Thyroid gland (tissue), 4 donors: ENCODE results near the gene MPIG6B. TPM values are rescaled to one million over a fixed set of nuclear protein-coding genes. Genes with fewer than 3 reads are reported as not detected.

Experiments
- DNase-seq, 2 donors: peaks; one replicate each; pipeline ENCODE4 v3.0.0-alpha.2; 2019
- H3K27ac ChIP-seq, 3 donors: fragments of 200-600 bp; sonication (generic); 1 replicate in 2 of 3; 2 replicates in 1 of 3; pipeline ENCODE4 v1.5.1; 2016 to 2019; ENCODE audit warnings: mild to moderate bottlenecking in 1 of 3, moderate library complexity in 1 of 3
- H3K27me3 ChIP-seq: fragments of 200-600 bp; sonication (generic); one replicate; pipeline ENCODE4 v1.5.1; 2019
- H3K36me3 ChIP-seq, 2 donors: fragments of 200-600 bp; sonication (generic); one replicate each; pipeline ENCODE4 v1.5.1; 2016 to 2019
- H3K4me1 ChIP-seq, 2 donors: fragments of 200-600 bp; sonication (generic); one replicate each; pipeline ENCODE4 v1.5.1; 2017 to 2019
- H3K4me3 ChIP-seq, 3 donors: fragments of 200-600 bp; sonication (generic); replicated peaks in 1 of 3; 1 replicate in 2 of 3; 2 replicates in 1 of 3; pipeline ENCODE4 v1.5.1; 2016; ENCODE audit warnings: mild to moderate bottlenecking in 1 of 3
- H3K9me3 ChIP-seq: fragments of 200-600 bp; sonication (generic); one replicate; pipeline ENCODE4 v1.5.1; 2017
- CTCF ChIP-seq, 6 experiments: fragments of 200-600 bp in 3 of 6; fragments of 450-650 bp in 3 of 6; sonication (generic) in 3 of 6; IDR thresholded peaks; one replicate each; pipeline ENCODE4 v1.5.1; 2016 to 2019; ENCODE audit warnings: antibody characterized with exemption in 6 of 6, mild to moderate bottlenecking in 2 of 6, inconsistent platforms in 1 of 6, moderate library complexity in 1 of 6
- POLR2A ChIP-seq, 2 donors: fragments of 450-650 bp; IDR thresholded peaks; one replicate each; pipeline ENCODE4 v1.6.1; 2017; ENCODE audit warnings: antibody characterized with exemption in 2 of 2, mild to moderate bottlenecking in 2 of 2, moderate library complexity in 1 of 2
- WGBS, 2 donors: methylation state at CpG; one replicate each; pipeline ENCODE4 v1.1.5; 2017; 5-methylcytosine and 5-hydroxymethylcytosine counted together
- intact Hi-C: fragments of 100-400 bp; cut with DNase I; formaldehyde crosslinking; loops from one replicate; pipeline ENCODE4 v1.15.1; 2023
- total RNA-seq, 4 donors: library from RNA; depleted of rRNA; stranded (reverse); fragments of >200 nt; gene quantifications; one replicate each; pipeline ENCODE4 v1.2.3, GENCODE V29; 2016

The MPIG6B gene
- total RNA-seq, 4 donors from 2014 or later = 0.54 to 1.8 TPM; not detected in 2

- Histone ChIP-seq H3K36me3 (no peaks in the 10 kb centered on the region), H3K27me3 (no peaks in the 10 kb centered on the region), H3K9me3 (no peaks in the 10 kb centered on the region), H3K27ac (peak overlapping the region; percentile 59 to 78 (median 69)), H3K4me1 (peaks cover 29 to 34% of the 10 kb centered on the region in 2 donors), H3K4me3 (no peak overlapping the region)
- peak; percentile 73 to 80 for DNase-seq
- intact Hi-C loops = no loop called here
- WGBS, 2 donors = 23 to 45% methylated on average over 1 of the region's 1 CpG
- TF ChIP-seq CTCF (IDR thresholded peaks at IDR 0.05) (no peak), POLR2A (IDR thresholded peaks at IDR 0.05) (no peak)
Measured at GRCh38 chr6:31718265-31718664, 4.9 kb upstream of the MPIG6B start.

GRCh38 chr6:31719001-31719400 is 4.2 kb upstream of the MPIG6B start:
- Histone ChIP-seq H3K9me3 (no peaks in the 10 kb centered on the region), H3K4me3 (no peak overlapping the region), H3K27ac (peak overlapping the region; percentile 59 to 78 (median 69)), H3K27me3 (no peaks in the 10 kb centered on the region), H3K4me1 (peaks cover 21 to 27% of the 10 kb centered on the region in 2 donors), H3K36me3 (no peaks in the 10 kb centered on the region)
- DNase-seq = no peak
- WGBS, 2 donors = 72 to 77% methylated on average over 6 of the region's 6 CpGs
- intact Hi-C loops = no loop called here
- no peak for TF ChIP-seq POLR2A (IDR thresholded peaks at IDR 0.05)
- TF ChIP-seq CTCF (IDR thresholded peaks at IDR 0.05) = no peak

- 81 to 88% methylated on average over 5 of the region's 5 CpGs for WGBS, 2 donors
- TF ChIP-seq CTCF (IDR thresholded peaks at IDR 0.05) (no peak), POLR2A (IDR thresholded peaks at IDR 0.05) (no peak)
- Histone ChIP-seq H3K27me3 (no peaks in the 10 kb centered on the region), H3K4me3 (no peak overlapping the region), H3K36me3 (no peaks in the 10 kb centered on the region), H3K27ac (no peak overlapping the region), H3K9me3 (no peaks in the 10 kb centered on the region), H3K4me1 (peaks cover 15 to 20% of the 10 kb centered on the region in 2 donors)
- intact Hi-C loops = loop anchor here (10.0 kb wide), 1 partner anchor 115 kb away; no protein-coding TSS in a partner anchor
- DNase-seq = no peak
Measured at GRCh38 chr6:31720196-31720770, 2.9 kb upstream of the MPIG6B start.

GRCh38 chr6:31721351-31722020 is 1.7 kb upstream of the MPIG6B start, which contains the start of gene LY6G6C:
LY6G6C (minus strand) TSS chr6:31721746; CDS start chr6:31721679, 67 bp downstream.
- no peak within 1 kb of the TSS for H3K4me3 ChIP-seq
- 84 to 97% methylated on average over 4 of the region's 4 CpGs for WGBS, 2 donors
- intact Hi-C loops = loop anchor here (10.0 kb wide), 1 partner anchor 113 kb away; no protein-coding TSS in a partner anchor

More at GRCh38 chr6:31721351-31722020, 1.7 kb upstream of the MPIG6B start, which contains the start of gene LY6G6C:
- Histone ChIP-seq H3K27me3 (no peaks in the 10 kb centered on the region), H3K9me3 (no peaks in the 10 kb centered on the region), H3K4me1 (peaks cover 15 to 28% of the 10 kb centered on the region in 2 donors), H3K27ac (no peak within 1 kb of the TSS), H3K36me3 (no peaks in the 10 kb centered on the region)
- no peak for DNase-seq
- TF ChIP-seq POLR2A (IDR thresholded peaks at IDR 0.05) = no peak
- no peak for TF ChIP-seq CTCF (IDR thresholded peaks at IDR 0.05)
